ENCODE data around the gene NCBP3.

NCBP3 gene

GRCh38 chr17:3766779-3767178, 79.3 kb downstream of the NCBP3 start:
- no CpG with 5 or more reads among the region's 8 CpGs for WGBS (ENCODE audit: extremely low coverage, insufficient coverage, insufficient read length)
- Histone ChIP-seq H3K36me3 (ENCODE audit: control insufficient read depth in 1 of 2, insufficient read depth in 2 of 2, low read length in 2 of 2) (no peaks in the 10 kb centered on the region), H3K79me1 (ENCODE audit: low read length) (no peaks in the 10 kb centered on the region), H2AK5ac (ENCODE audit: low read length) (no peak overlapping the region), H3K4me2 (ENCODE audit: low read length) (no peak overlapping the region), H3K27ac (ENCODE audit: low read depth, low read length) (no peak overlapping the region), H3K9ac (ENCODE audit: low read length) (no peak overlapping the region), H3K18ac (ENCODE audit: low read length) (no peak overlapping the region), H2BK120ac (ENCODE audit: insufficient read depth, low read length, poor library complexity) (no peak overlapping the region), H3K14ac (ENCODE audit: low read length) (no peak overlapping the region), H4K91ac (ENCODE audit: low read depth, low read length) (no peak overlapping the region), H3K27me3 (ENCODE audit: insufficient read depth, low read length) (no peaks in the 10 kb centered on the region), H3K4me1 (ENCODE audit: control insufficient read depth in 1 of 2, insufficient read depth in 2 of 2, low read length in 2 of 2) (no peaks in the 10 kb centered on the region), H3K23ac (ENCODE audit: low read length) (no peak overlapping the region), H4K12ac (ENCODE audit: low read depth, low read length) (no peak overlapping the region), H2BK12ac (ENCODE audit: low read length) (no peak overlapping the region), H2AFZ (ENCODE audit: insufficient read depth, low read length, poor library complexity) (no peak overlapping the region), H4K8ac (ENCODE audit: low read depth, low read length) (no peak overlapping the region), H3K9me3 (ENCODE audit: insufficient read depth, low read depth, low read length) (peaks cover 3% of the 10 kb centered on the region), H3K79me2 (ENCODE audit: control insufficient read depth, insufficient read depth, low read length, poor library complexity) (no peaks in the 10 kb centered on the region), H3K4me3 (ENCODE audit: low read depth, low read length) (no peak overlapping the region), H3K4ac (ENCODE audit: low read depth, low read length) (no peak overlapping the region), H2BK5ac (ENCODE audit: low read depth, low read length, poor library complexity) (no peak overlapping the region)
- DNase-seq: no peak

- H3K27me3 ChIP-seq (ENCODE audit: insufficient read depth, low read length): no peaks in the 10 kb centered on the region
- no peak overlapping the region for H3K14ac ChIP-seq (ENCODE audit: low read length)
- no peak overlapping the region for H3K27ac ChIP-seq (ENCODE audit: low read depth, low read length)
- H3K4me2 ChIP-seq (ENCODE audit: low read length): no peak overlapping the region
- no peaks in the 10 kb centered on the region for H3K4me1 ChIP-seq (ENCODE audit: control insufficient read depth in 1 of 2, insufficient read depth in 2 of 2, low read length in 2 of 2)
- no peak overlapping the region for H2AK5ac ChIP-seq (ENCODE audit: low read length)
- no peak overlapping the region for H3K23ac ChIP-seq (ENCODE audit: low read length)
- no peak overlapping the region for H2BK12ac ChIP-seq (ENCODE audit: low read length)
- WGBS (ENCODE audit: extremely low coverage, insufficient coverage, insufficient read length): no CpG with 5 or more reads among the region's 9 CpGs
- no peak overlapping the region for H2BK120ac ChIP-seq (ENCODE audit: insufficient read depth, low read length, poor library complexity)
- no peak overlapping the region for H2AFZ ChIP-seq (ENCODE audit: insufficient read depth, low read length, poor library complexity)
- H3K4ac ChIP-seq (ENCODE audit: low read depth, low read length): no peak overlapping the region
- H2BK5ac ChIP-seq (ENCODE audit: low read depth, low read length, poor library complexity): no peak overlapping the region
- no peak overlapping the region for H3K4me3 ChIP-seq (ENCODE audit: low read depth, low read length)
- DNase-seq: no peak
- no peak overlapping the region for H4K91ac ChIP-seq (ENCODE audit: low read depth, low read length)
- no peaks in the 10 kb centered on the region for H3K79me1 ChIP-seq (ENCODE audit: low read length)
- no peak overlapping the region for H4K8ac ChIP-seq (ENCODE audit: low read depth, low read length)
- no peak overlapping the region for H3K18ac ChIP-seq (ENCODE audit: low read length)
- no peaks in the 10 kb centered on the region for H3K36me3 ChIP-seq (ENCODE audit: control insufficient read depth in 1 of 2, insufficient read depth in 2 of 2, low read length in 2 of 2)
- no peak overlapping the region for H3K9ac ChIP-seq (ENCODE audit: low read length)
- no peaks in the 10 kb centered on the region for H3K79me2 ChIP-seq (ENCODE audit: control insufficient read depth, insufficient read depth, low read length, poor library complexity)
- no peak overlapping the region for H4K12ac ChIP-seq (ENCODE audit: low read depth, low read length)
- peaks cover 7% of the 10 kb centered on the region for H3K9me3 ChIP-seq (ENCODE audit: insufficient read depth, low read depth, low read length)
These were observed 80.1 kb downstream of the NCBP3 start for GRCh38 chr17:3765981-3766380.

GRCh38 chr17:3763777-3764170, 82.3 kb downstream of the NCBP3 start:
- no CpG with 5 or more reads among the region's 3 CpGs for WGBS (ENCODE audit: extremely low coverage, insufficient coverage, insufficient read length)
- DNase-seq: no peak
- peaks cover 9% of the 10 kb centered on the region for H3K9me3 ChIP-seq (ENCODE audit: insufficient read depth, low read depth, low read length)
- no peak overlapping the region for H2BK120ac ChIP-seq (ENCODE audit: insufficient read depth, low read length, poor library complexity)
- H4K91ac ChIP-seq (ENCODE audit: low read depth, low read length): no peak overlapping the region
- no peaks in the 10 kb centered on the region for H3K4me1 ChIP-seq (ENCODE audit: control insufficient read depth in 1 of 2, insufficient read depth in 2 of 2, low read length in 2 of 2)
- no peak overlapping the region for H3K18ac ChIP-seq (ENCODE audit: low read length)
- no peak overlapping the region for H3K23ac ChIP-seq (ENCODE audit: low read length)
- no peaks in the 10 kb centered on the region for H3K27me3 ChIP-seq (ENCODE audit: insufficient read depth, low read length)
- no peaks in the 10 kb centered on the region for H3K79me2 ChIP-seq (ENCODE audit: control insufficient read depth, insufficient read depth, low read length, poor library complexity)
- H3K9ac ChIP-seq (ENCODE audit: low read length): no peak overlapping the region
- H3K79me1 ChIP-seq (ENCODE audit: low read length): no peaks in the 10 kb centered on the region
- no peak overlapping the region for H3K14ac ChIP-seq (ENCODE audit: low read length)
- H3K4ac ChIP-seq (ENCODE audit: low read depth, low read length): no peak overlapping the region
- no peak overlapping the region for H4K8ac ChIP-seq (ENCODE audit: low read depth, low read length)
- no peaks in the 10 kb centered on the region for H3K36me3 ChIP-seq (ENCODE audit: control insufficient read depth in 1 of 2, insufficient read depth in 2 of 2, low read length in 2 of 2)
- no peak overlapping the region for H3K4me2 ChIP-seq (ENCODE audit: low read length)
- H2AK5ac ChIP-seq (ENCODE audit: low read length): no peak overlapping the region
- H2BK5ac ChIP-seq (ENCODE audit: low read depth, low read length, poor library complexity): no peak overlapping the region
- H4K12ac ChIP-seq (ENCODE audit: low read depth, low read length): no peak overlapping the region
- no peak overlapping the region for H2AFZ ChIP-seq (ENCODE audit: insufficient read depth, low read length, poor library complexity)
- H3K27ac ChIP-seq (ENCODE audit: low read depth, low read length): no peak overlapping the region
- peak overlapping the region; percentile 18 for H3K4me3 ChIP-seq (ENCODE audit: low read depth, low read length)
- H2BK12ac ChIP-seq (ENCODE audit: low read length): no peak overlapping the region

GRCh38 chr17:3762922-3763776, 82.9 kb downstream of the NCBP3 start:
- H3K9ac ChIP-seq (ENCODE audit: low read length): no peak overlapping the region
- H3K4me3 ChIP-seq (ENCODE audit: low read depth, low read length): no peak overlapping the region
- H3K23ac ChIP-seq (ENCODE audit: low read length): no peak overlapping the region
- H2AFZ ChIP-seq (ENCODE audit: insufficient read depth, low read length, poor library complexity): no peak overlapping the region
- H4K91ac ChIP-seq (ENCODE audit: low read depth, low read length): no peak overlapping the region
- no peak overlapping the region for H2AK5ac ChIP-seq (ENCODE audit: low read length)
- H3K18ac ChIP-seq (ENCODE audit: low read length): no peak overlapping the region
- H3K4me1 ChIP-seq (ENCODE audit: control insufficient read depth in 1 of 2, insufficient read depth in 2 of 2, low read length in 2 of 2): no peaks in the 10 kb centered on the region
- H3K79me2 ChIP-seq (ENCODE audit: control insufficient read depth, insufficient read depth, low read length, poor library complexity): no peaks in the 10 kb centered on the region
- no peaks in the 10 kb centered on the region for H3K27me3 ChIP-seq (ENCODE audit: insufficient read depth, low read length)
- H3K27ac ChIP-seq (ENCODE audit: low read depth, low read length): no peak overlapping the region
- H3K79me1 ChIP-seq (ENCODE audit: low read length): no peaks in the 10 kb centered on the region
- no peak overlapping the region for H2BK12ac ChIP-seq (ENCODE audit: low read length)
- DNase-seq: no peak
- peaks cover 7% of the 10 kb centered on the region for H3K9me3 ChIP-seq (ENCODE audit: insufficient read depth, low read depth, low read length)
- no peak overlapping the region for H3K4ac ChIP-seq (ENCODE audit: low read depth, low read length)
- no peak overlapping the region for H2BK5ac ChIP-seq (ENCODE audit: low read depth, low read length, poor library complexity)
- H3K14ac ChIP-seq (ENCODE audit: low read length): no peak overlapping the region
- no peak overlapping the region for H2BK120ac ChIP-seq (ENCODE audit: insufficient read depth, low read length, poor library complexity)
- H3K36me3 ChIP-seq (ENCODE audit: control insufficient read depth in 1 of 2, insufficient read depth in 2 of 2, low read length in 2 of 2): no peaks in the 10 kb centered on the region
- no peak overlapping the region for H4K12ac ChIP-seq (ENCODE audit: low read depth, low read length)
- H3K4me2 ChIP-seq (ENCODE audit: low read length): no peak overlapping the region
- H4K8ac ChIP-seq (ENCODE audit: low read depth, low read length): no peak overlapping the region
- WGBS (ENCODE audit: extremely low coverage, insufficient coverage, insufficient read length): no CpG with 5 or more reads among the region's 14 CpGs
